HL-60 (cell line): ENCODE measurements around the gene BTBD7.

Experiments used
- GABPA ChIP-seq: IDR thresholded peaks from 2 replicates; pipeline ENCODE4 v1.6.1; 2012; ENCODE audit warnings: low read depth
- POLR2AphosphoS5 ChIP-seq: IDR thresholded peaks from 2 replicates; pipeline ENCODE4 v1.6.1; 2012; ENCODE audit warnings: low read depth
- REST ChIP-seq: IDR thresholded peaks from 2 replicates; pipeline ENCODE4 v1.6.1; 2012; ENCODE audit warnings: low read depth; ENCODE audit not compliant: insufficient replicate concordance
- SPI1 ChIP-seq: IDR thresholded peaks from 2 replicates; pipeline ENCODE4 v1.6.1; 2012; ENCODE audit warnings: low read depth, mild to moderate bottlenecking, borderline replicate concordance
- TF ChIP-seq, protein P1 (sequence below): IDR thresholded peaks from one replicate; pipeline ENCODE4 v1.5.1; 2011; ENCODE audit warnings: low read length, control low read depth, inconsistent platforms; ENCODE audit not compliant: insufficient read depth

- TF ChIP-seq, protein P1, sequence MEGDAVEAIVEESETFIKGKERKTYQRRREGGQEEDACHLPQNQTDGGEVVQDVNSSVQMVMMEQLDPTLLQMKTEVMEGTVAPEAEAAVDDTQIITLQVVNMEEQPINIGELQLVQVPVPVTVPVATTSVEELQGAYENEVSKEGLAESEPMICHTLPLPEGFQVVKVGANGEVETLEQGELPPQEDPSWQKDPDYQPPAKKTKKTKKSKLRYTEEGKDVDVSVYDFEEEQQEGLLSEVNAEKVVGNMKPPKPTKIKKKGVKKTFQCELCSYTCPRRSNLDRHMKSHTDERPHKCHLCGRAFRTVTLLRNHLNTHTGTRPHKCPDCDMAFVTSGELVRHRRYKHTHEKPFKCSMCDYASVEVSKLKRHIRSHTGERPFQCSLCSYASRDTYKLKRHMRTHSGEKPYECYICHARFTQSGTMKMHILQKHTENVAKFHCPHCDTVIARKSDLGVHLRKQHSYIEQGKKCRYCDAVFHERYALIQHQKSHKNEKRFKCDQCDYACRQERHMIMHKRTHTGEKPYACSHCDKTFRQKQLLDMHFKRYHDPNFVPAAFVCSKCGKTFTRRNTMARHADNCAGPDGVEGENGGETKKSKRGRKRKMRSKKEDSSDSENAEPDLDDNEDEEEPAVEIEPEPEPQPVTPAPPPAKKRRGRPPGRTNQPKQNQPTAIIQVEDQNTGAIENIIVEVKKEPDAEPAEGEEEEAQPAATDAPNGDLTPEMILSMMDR = no peak
- TF ChIP-seq SPI1 = no peak
- TF ChIP-seq POLR2AphosphoS5 = no peak
- no peak for TF ChIP-seq GABPA
- no peak for TF ChIP-seq REST
Observed at GRCh38 chr14:93337884-93338283, 5.0 kb upstream of the BTBD7 start.
